Psoas muscle (tissue), 8 donors: ENCODE results near the gene FGB. TPM values are rescaled to one million over a fixed set of nuclear protein-coding genes. Genes with fewer than 3 reads are reported as not detected.

Experiments
- ATAC-seq, 4 donors: fragments of 200-7000 bp; cut with Tn5 transposase; one replicate each; pipeline ENCODE4 v1.9.1; 2020; ENCODE audit warnings: moderate library complexity in 3 of 4, mild to moderate bottlenecking in 2 of 4
- DNase-seq, 2 donors: peaks; one replicate each; pipeline ENCODE4 v3.0.0-alpha.2; 2020
- H3K27ac ChIP-seq: fragments of 200-600 bp; one replicate; pipeline ENCODE4 v1.8.0; 2022
- H3K27me3 ChIP-seq, 3 donors: fragments of 200-600 bp in 1 of 3; one replicate each; pipeline versions ENCODE4 v1.6.1 to v1.8.0; 2013 to 2022; ENCODE audit warnings: low read length in 2 of 3, mild to moderate bottlenecking in 2 of 3, moderate library complexity in 1 of 3; ENCODE audit not compliant: insufficient read depth in 3 of 3
- H3K36me3 ChIP-seq, 2 donors: fragments of 200-600 bp in 1 of 2; one replicate each; pipeline versions ENCODE4 v1.6.1 to v1.8.0; 2013 to 2022; ENCODE audit warnings: low read depth in 1 of 2, mild to moderate bottlenecking in 1 of 2, moderate library complexity in 1 of 2; ENCODE audit not compliant: insufficient read depth in 1 of 2
- H3K4me1 ChIP-seq: fragments of 200-600 bp; one replicate; pipeline ENCODE4 v1.8.0; 2022
- H3K4me3 ChIP-seq: fragments of 200-600 bp; one replicate; pipeline ENCODE4 v1.8.0; 2022; ENCODE audit warnings: mild to moderate bottlenecking
- H3K9me3 ChIP-seq: fragments of 200-600 bp; one replicate; pipeline ENCODE4 v1.8.0; 2022
- CTCF ChIP-seq: fragments of 200-600 bp; IDR thresholded peaks from one replicate; pipeline ENCODE4 v1.8.0; 2022; ENCODE audit warnings: antibody characterized with exemption
- WGBS, 3 donors: extraction: QIAGEN DNeasy Blood & Tissue Kit; methylation state at CpG; one replicate each; pipeline versions ENCODE4 v1.1.6 to v1.1.7; 2013; 5-methylcytosine and 5-hydroxymethylcytosine counted together
- intact Hi-C, 2 donors: fragments of 100-400 bp; cut with DNase I; formaldehyde crosslinking; loops; one replicate each; pipeline versions ENCODE4 v1.11.0 to v1.14.2; 2022
- polyA plus RNA-seq, 3 donors: library from polyadenylated mRNA; stranded (reverse); fragments of 200-250 nt; gene quantifications; one replicate each; pipeline ENCODE4 v1.2.3, GENCODE V29; 2013
- total RNA-seq, 4 donors: library from RNA; stranded (reverse); fragmentation: NEBNext Ultra II Directional in 2 of 4; extraction: Animal tissue kit (Norgen Biotek cat#: 25700) in 2 of 4; gene quantifications; one replicate each; pipeline versions ENCODE4 v1.2.1 to v1.2.4, GENCODE V29; 2021 to 2023
- donor health status: healthy with polysubstance abuse.
- donor health status: DM: no; HTN: no; CAD: no; lungs with moderate emphysema.
- donor health status: Bipolar disorder and iron deficiency.
- donor health status: healthy.
- donor health status: DM: yes; HTN: yes; CAD: no.
- donor health status: DM: no; HTN: no; CAD: no.
- donor health status: DM: no; HTN: no; CAD: no.
- donor health status: DM: yes; HTN: yes; CAD: no.

The FGB gene
- total and polyA plus RNA-seq, 7 donors, result 0.54 to 0.77 TPM; not detected in 5

- DNase-seq (no peak), ATAC-seq (no peak)
- no peak for TF ChIP-seq CTCF
- Histone ChIP-seq H3K27me3 (peaks cover 0 to 3% (median 0%) of the 10 kb centered on the region in 3 donors), H3K4me1 (no peaks in the 10 kb centered on the region), H3K27ac (no peak overlapping the region), H3K4me3 (no peak overlapping the region), H3K9me3 (no peaks in the 10 kb centered on the region), H3K36me3 (no peaks in the 10 kb centered on the region)
- 82 to 91% (median 85%) methylated on average over 1 of the region's 1 CpG for WGBS, 3 donors
- intact Hi-C loops, result no loop called here
Observed at GRCh38 chr4:154611833-154612232, 49.0 kb downstream of the FGB start.

- no peaks in the 10 kb centered on the region for H3K36me3 ChIP-seq
- intact Hi-C loops, result no loop called here
- no peak for TF ChIP-seq CTCF
- no peak for DNase-seq
- WGBS, 3 donors, result 57 to 66% (median 58%) methylated on average over 7 of the region's 7 CpGs
- no peaks in the 10 kb centered on the region for H3K4me1 ChIP-seq
- no peaks in the 10 kb centered on the region for H3K9me3 ChIP-seq
- H3K27me3 ChIP-seq, result peaks cover 0 to 3% (median 0%) of the 10 kb centered on the region in 3 donors
- ATAC-seq, result no peak
- H3K4me3 ChIP-seq, result no peak within 1 kb of the TSS
- H3K27ac ChIP-seq, result no peak within 1 kb of the TSS
Observed at GRCh38 chr4:154612472-154613414, 49.9 kb downstream of the FGB start, which contains the start of gene FGG. Gene FGG (minus strand): TSS chr4:154612656. CDS start chr4:154612609, 47 bp downstream.

GRCh38 chr4:154614306-154614705 lies 51.5 kb downstream of the FGB start:
- intact Hi-C loops, result no loop called here
- no peak overlapping the region for H3K27ac ChIP-seq
- no peak for TF ChIP-seq CTCF
- no peak for ATAC-seq
- H3K4me3 ChIP-seq, result no peak overlapping the region
- no peaks in the 10 kb centered on the region for H3K36me3 ChIP-seq
- no peaks in the 10 kb centered on the region for H3K27me3 ChIP-seq
- no peak for DNase-seq
- H3K4me1 ChIP-seq, result no peaks in the 10 kb centered on the region
- H3K9me3 ChIP-seq, result no peaks in the 10 kb centered on the region

- no peaks in the 10 kb centered on the region for H3K36me3 ChIP-seq
- no peak overlapping the region for H3K27ac ChIP-seq
- no peak for TF ChIP-seq CTCF
- no peaks in the 10 kb centered on the region for H3K9me3 ChIP-seq
- WGBS, 3 donors, result 88 to 90% (median 89%) methylated on average over 1 of the region's 1 CpG
- intact Hi-C loops, result no loop called here
- ATAC-seq (no peak), DNase-seq (no peak)
- H3K27me3 ChIP-seq, result no peaks in the 10 kb centered on the region
- no peak overlapping the region for H3K4me3 ChIP-seq
- H3K4me1 ChIP-seq, result no peaks in the 10 kb centered on the region
Observed at GRCh38 chr4:154615211-154615610, 52.4 kb downstream of the FGB start.
